HG02623 (cell line): ENCODE measurements around the gene HHEX.
A peak's percentile ranks its signal among the peaks of the same experiment; 100 is the strongest.
"Not testable (repeated sequence)": the region's sequence is repeated elsewhere in the genome, so short reads cannot be mapped to it uniquely, and the experiment has no call there.

ENCODE experiments used
- ATAC-seq: cut with Tn5 transposase; IDR thresholded peaks from one replicate; pipeline ENCODE4 v1.9.1; 2021; ENCODE audit warnings: moderate library complexity; ENCODE audit not compliant: unreplicated experiment

The HHEX gene

GRCh38 chr10:92732958-92733357 lies 43.2 kb downstream of the HHEX start:
- ATAC-seq: no peak

GRCh38 chr10:92734301-92734700 lies 44.5 kb downstream of the HHEX start:
- ATAC-seq: no peak

GRCh38 chr10:92735938-92736337 lies 46.2 kb downstream of the HHEX start:
- no peak for ATAC-seq

- no peak for ATAC-seq
Observed at GRCh38 chr10:92737484-92737883, 47.7 kb downstream of the HHEX start.

- no peak for ATAC-seq
Observed at GRCh38 chr10:92740762-92741161, 51.0 kb downstream of the HHEX start.

GRCh38 chr10:92741741-92742140 lies 52.0 kb downstream of the HHEX start:
- not testable (repeated sequence) for ATAC-seq

- peak; percentile 96 for ATAC-seq
Observed at GRCh38 chr10:92742331-92743228, 52.8 kb downstream of the HHEX start.
